Activated CD4-positive, CD25-positive, alpha-beta regulatory T cell treated with anti-CD3 and anti-CD28 coated beads, Interleukin-2, amount 50 U/mL, for 16 hours (primary cell): Measurements from ENCODE around the gene STX16.

Experiments
- DNase-seq: peaks from one replicate; pipeline ENCODE4 v3.0.0-alpha.2; 2020; ENCODE audit warnings: low read depth, low spot score

STX16 gene

GRCh38 chr20:58618351-58619076 lies 32.6 kb upstream of the STX16 start:
- DNase-seq = no peak

- no peak for DNase-seq
Measured at GRCh38 chr20:58619077-58619863, 31.8 kb upstream of the STX16 start.

- DNase-seq = no peak
Measured at GRCh38 chr20:58619864-58620431, 31.1 kb upstream of the STX16 start.

- DNase-seq = no peak
Measured at GRCh38 chr20:58621906-58622548, 29.1 kb upstream of the STX16 start.

- no peak for DNase-seq
Measured at GRCh38 chr20:58622671-58623578, 28.2 kb upstream of the STX16 start.

- DNase-seq = no peak
Measured at GRCh38 chr20:58623579-58624473, 27.3 kb upstream of the STX16 start.

- no peak for DNase-seq
Measured at GRCh38 chr20:58624687-58625086, 26.4 kb upstream of the STX16 start.

- DNase-seq = no peak
Measured at GRCh38 chr20:58625585-58625984, 25.5 kb upstream of the STX16 start.

- DNase-seq = no peak
Measured at GRCh38 chr20:58626051-58626450, 25.0 kb upstream of the STX16 start.

GRCh38 chr20:58627212-58628072 lies 23.6 kb upstream of the STX16 start:
- DNase-seq = no peak

- no peak for DNase-seq
Measured at GRCh38 chr20:58628491-58629214, 22.4 kb upstream of the STX16 start.

- DNase-seq = no peak
Measured at GRCh38 chr20:58629215-58629580, 21.9 kb upstream of the STX16 start.

GRCh38 chr20:58630063-58630462 lies 21.0 kb upstream of the STX16 start:
- no peak for DNase-seq

- no peak for DNase-seq
Measured at GRCh38 chr20:58633161-58634053, 17.7 kb upstream of the STX16 start.

GRCh38 chr20:58634059-58634458 lies 17.0 kb upstream of the STX16 start:
- no peak for DNase-seq

GRCh38 chr20:58634521-58635278 lies 16.4 kb upstream of the STX16 start:
- DNase-seq = no peak

- no peak for DNase-seq
Measured at GRCh38 chr20:58635279-58635665, 15.8 kb upstream of the STX16 start.
